Muscle layer of colon (tissue), 2 donors: Measurements from ENCODE around the gene CASKIN2.
"Not testable (repeated sequence)": the region's sequence is repeated elsewhere in the genome, so short reads cannot be mapped to it uniquely, and the experiment has no call there.

ENCODE experiments used
- H3K27ac ChIP-seq: one replicate; pipeline ENCODE4 v1.7.0; 2013; ENCODE audit warnings: low read depth, mild to moderate bottlenecking, low read length, moderate library complexity
- H3K27me3 ChIP-seq, 2 donors: one replicate each; pipeline ENCODE4 v1.7.0; 2013; ENCODE audit warnings: low read length in 2 of 2, mild to moderate bottlenecking in 2 of 2; ENCODE audit not compliant: insufficient read depth in 2 of 2, control insufficient read depth in 1 of 2
- H3K36me3 ChIP-seq: one replicate; pipeline ENCODE4 v1.7.0; 2013; ENCODE audit warnings: mild to moderate bottlenecking, low read length; ENCODE audit not compliant: insufficient read depth
- H3K4me1 ChIP-seq: one replicate; pipeline ENCODE4 v1.7.0; 2013; ENCODE audit warnings: mild to moderate bottlenecking, low read length; ENCODE audit not compliant: insufficient read depth
- H3K4me3 ChIP-seq, 2 donors: one replicate each; pipeline ENCODE4 v1.7.0; 2013; ENCODE audit warnings: low read length in 2 of 2, low read depth in 1 of 2, mild to moderate bottlenecking in 1 of 2, moderate library complexity in 1 of 2
- H3K9ac ChIP-seq: one replicate; pipeline ENCODE4 v1.7.0; 2013; ENCODE audit warnings: low read length
- H3K9me3 ChIP-seq: one replicate; pipeline ENCODE4 v1.7.0; 2013; ENCODE audit warnings: mild to moderate bottlenecking, low read length
- donor health status: abdominal sarcoma.
- donor health status: Adenocarcinoma of cecum.

CASKIN2 gene

GRCh38 chr17:75480281-75480680, 35.1 kb downstream of the CASKIN2 start:
- Histone ChIP-seq H3K9me3 (no peaks in the 10 kb centered on the region), H3K4me3 (no peak overlapping the region), H3K27me3 (no peaks in the 10 kb centered on the region), H3K9ac (no peak overlapping the region), H3K36me3 (no peaks in the 10 kb centered on the region), H3K27ac (no peak overlapping the region), H3K4me1 (peaks cover 27% of the 10 kb centered on the region)

DNA sequence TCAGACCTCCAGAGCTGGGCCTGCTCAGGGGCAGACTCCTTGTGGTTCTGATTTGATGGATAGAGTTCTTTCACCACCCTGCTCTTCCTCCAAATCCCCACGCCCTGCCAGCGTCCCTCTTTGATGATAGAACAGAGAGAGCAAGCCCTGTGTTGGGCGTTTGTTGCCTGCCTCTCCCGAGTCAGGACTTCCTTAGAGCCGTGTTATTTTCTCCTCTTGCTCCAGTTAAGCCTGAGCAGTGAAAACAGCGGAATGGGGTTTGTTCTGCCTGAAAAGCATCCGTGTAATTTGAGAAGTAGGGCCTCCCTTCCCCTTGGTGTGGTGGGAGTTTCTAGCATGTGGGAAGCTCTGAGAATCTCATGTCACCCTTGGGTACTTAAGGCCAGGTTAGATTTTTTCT, 36.8 kb downstream of the CASKIN2 start:
- Histone ChIP-seq H3K4me3 (no peak overlapping the region), H3K9me3 (no peaks in the 10 kb centered on the region), H3K36me3 (no peaks in the 10 kb centered on the region), H3K27ac (no peak overlapping the region), H3K27me3 (no peaks in the 10 kb centered on the region), H3K9ac (no peak overlapping the region), H3K4me1 (peaks cover 31% of the 10 kb centered on the region)

DNA sequence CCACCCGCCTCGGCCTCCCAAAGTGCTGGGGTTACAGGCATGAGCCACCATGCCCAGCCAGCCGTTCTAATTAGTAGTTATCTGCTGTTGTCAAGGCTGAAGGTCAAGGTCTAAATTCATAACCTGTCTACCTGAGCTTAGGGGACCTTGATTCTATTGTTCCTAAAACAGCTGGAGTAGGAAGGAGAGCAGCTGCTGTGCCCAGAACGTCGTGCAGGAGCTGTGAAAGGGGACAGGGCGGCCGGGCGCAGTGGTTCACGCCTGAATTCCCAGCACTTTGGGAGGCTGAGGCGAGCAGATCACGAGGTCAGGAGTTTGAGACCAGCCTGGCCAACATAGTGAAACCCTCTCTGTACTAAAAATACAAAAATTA, 37.9 kb downstream of the CASKIN2 start:
- H3K9ac ChIP-seq, H3K27me3 ChIP-seq, H3K36me3 ChIP-seq, H3K9me3 ChIP-seq: not testable (repeated sequence)
- Histone ChIP-seq H3K4me1 (peaks cover 31% of the 10 kb centered on the region), H3K27ac (peak overlapping the region; percentile 59), H3K4me3 (peak overlapping the region in 1 of 2 donors; percentile 2)

GRCh38 chr17:75476752-75477489, 38.4 kb downstream of the CASKIN2 start:
- Histone ChIP-seq H3K9ac (no peak overlapping the region), H3K9me3 (no peaks in the 10 kb centered on the region), H3K4me3 (peak overlapping the region; percentile 2 to 24), H3K27ac (peak overlapping the region; percentile 59), H3K4me1 (peaks cover 31% of the 10 kb centered on the region), H3K27me3 (no peaks in the 10 kb centered on the region), H3K36me3 (peaks cover 14% of the 10 kb centered on the region)

DNA sequence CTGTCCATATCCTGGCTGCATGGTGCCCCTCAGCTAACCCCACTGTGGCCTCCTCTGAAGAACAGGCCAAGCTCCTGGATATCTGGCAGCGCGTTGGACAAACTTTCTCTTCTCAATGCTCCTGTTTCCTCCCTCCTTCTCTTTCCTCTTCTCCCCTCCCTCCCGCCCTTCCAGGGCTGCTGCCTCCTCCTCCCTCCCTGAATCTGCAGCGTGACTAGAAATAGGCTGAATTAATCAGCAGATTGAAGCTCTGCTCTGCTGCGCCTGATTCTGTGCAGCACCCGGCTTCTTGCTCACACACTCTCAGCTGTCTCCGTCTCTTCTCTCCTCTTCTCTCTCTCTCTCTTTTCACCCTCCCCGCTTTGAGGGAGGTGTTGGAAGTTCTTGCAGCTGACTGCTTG, 39.1 kb downstream of the CASKIN2 start:
- H3K27me3 ChIP-seq = no peaks in the 10 kb centered on the region
- H3K9ac ChIP-seq = no peak overlapping the region
- H3K4me3 ChIP-seq = peak overlapping the region; percentile 24 to 25
- no peaks in the 10 kb centered on the region for H3K9me3 ChIP-seq
- H3K36me3 ChIP-seq = peaks cover 17% of the 10 kb centered on the region
- peak overlapping the region; percentile 59 for H3K27ac ChIP-seq
- H3K4me1 ChIP-seq = peaks cover 27% of the 10 kb centered on the region

- Histone ChIP-seq H3K27me3 (no peaks in the 10 kb centered on the region), H3K9me3 (no peaks in the 10 kb centered on the region), H3K27ac (peak overlapping the region; percentile 59), H3K36me3 (peaks cover 17% of the 10 kb centered on the region), H3K9ac (no peak overlapping the region), H3K4me3 (peak overlapping the region in 1 of 2 donors; percentile 25), H3K4me1 (peaks cover 25% of the 10 kb centered on the region)
Measured at GRCh38 chr17:75475851-75476250, 39.5 kb downstream of the CASKIN2 start.

GRCh38 chr17:75475144-75475835, 40.0 kb downstream of the CASKIN2 start:
- Histone ChIP-seq H3K9ac (no peak overlapping the region), H3K27me3 (no peaks in the 10 kb centered on the region), H3K4me1 (peaks cover 25% of the 10 kb centered on the region), H3K36me3 (peaks cover 17% of the 10 kb centered on the region), H3K9me3 (no peaks in the 10 kb centered on the region), H3K27ac (peak overlapping the region; percentile 59), H3K4me3 (peak overlapping the region in 1 of 2 donors; percentile 25)

GRCh38 chr17:75474736-75475135, 40.6 kb downstream of the CASKIN2 start:
- Histone ChIP-seq H3K9me3 (no peaks in the 10 kb centered on the region), H3K27ac (no peak overlapping the region), H3K27me3 (no peaks in the 10 kb centered on the region), H3K9ac (no peak overlapping the region), H3K36me3 (peaks cover 17% of the 10 kb centered on the region), H3K4me3 (no peak overlapping the region), H3K4me1 (peaks cover 25% of the 10 kb centered on the region)

DNA sequence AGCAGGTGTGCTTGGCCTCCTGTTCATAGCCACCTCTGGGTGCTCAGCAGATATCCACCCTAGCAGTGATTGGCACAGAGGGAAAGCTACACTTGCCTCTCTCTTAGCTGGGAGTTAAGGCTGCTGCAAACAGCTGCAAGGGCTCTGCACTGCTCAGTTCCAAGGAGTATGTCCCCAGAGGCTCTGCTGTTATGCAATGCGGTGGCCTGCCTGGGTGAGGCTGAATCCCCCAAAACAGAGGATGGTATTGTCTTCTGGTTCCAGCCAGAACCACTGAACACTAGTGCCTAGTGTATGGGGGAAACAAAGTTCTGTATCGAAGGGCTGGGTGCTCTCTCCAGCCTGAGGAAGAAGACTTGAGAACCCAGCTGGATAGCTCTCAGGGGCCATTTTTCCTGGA, 42.1 kb downstream of the CASKIN2 start:
- H3K9me3 ChIP-seq = no peaks in the 10 kb centered on the region
- no peak overlapping the region for H3K9ac ChIP-seq
- H3K27ac ChIP-seq = no peak overlapping the region
- H3K36me3 ChIP-seq = peaks cover 17% of the 10 kb centered on the region
- peaks cover 25% of the 10 kb centered on the region for H3K4me1 ChIP-seq
- no peaks in the 10 kb centered on the region for H3K27me3 ChIP-seq
- no peak overlapping the region for H3K4me3 ChIP-seq

GRCh38 chr17:75472119-75472518, 43.2 kb downstream of the CASKIN2 start:
- H3K9ac ChIP-seq = no peak overlapping the region
- no peaks in the 10 kb centered on the region for H3K27me3 ChIP-seq
- H3K4me3 ChIP-seq = no peak overlapping the region
- no peak overlapping the region for H3K27ac ChIP-seq
- peaks cover 17% of the 10 kb centered on the region for H3K36me3 ChIP-seq
- H3K9me3 ChIP-seq = no peaks in the 10 kb centered on the region
- H3K4me1 ChIP-seq = peaks cover 22% of the 10 kb centered on the region

- Histone ChIP-seq H3K36me3 (peaks cover 17% of the 10 kb centered on the region), H3K9ac (no peak overlapping the region), H3K4me3 (no peak overlapping the region), H3K4me1 (peaks cover 13% of the 10 kb centered on the region), H3K27ac (no peak overlapping the region), H3K27me3 (no peaks in the 10 kb centered on the region), H3K9me3 (no peaks in the 10 kb centered on the region)
Measured at GRCh38 chr17:75471207-75471606, 44.1 kb downstream of the CASKIN2 start.
